ENCODE measurements around the gene LGALS14.
A peak's percentile ranks its signal among the peaks of the same experiment; 100 is the strongest.
"Not testable (repeated sequence)": the region's sequence is repeated elsewhere in the genome, so short reads cannot be mapped to it uniquely, and the experiment has no call there.

Gene LGALS14, protein sequence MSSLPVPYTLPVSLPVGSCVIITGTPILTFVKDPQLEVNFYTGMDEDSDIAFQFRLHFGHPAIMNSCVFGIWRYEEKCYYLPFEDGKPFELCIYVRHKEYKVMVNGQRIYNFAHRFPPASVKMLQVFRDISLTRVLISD

GRCh38 chr19:39704181-39705044 is at the start of gene LGALS14:
TSS of gene LGALS14 (plus strand) at chr19:39704481. CDS start at chr19:39704529, 48 bp downstream.
- no peak for DNase-seq

GRCh38 chr19:39655613-39656012 is 48.7 kb upstream of the LGALS14 start, which contains the start of gene LGALS16:
TSS of gene LGALS16 (plus strand) at chr19:39655913. CDS start at chr19:39655962, 49 bp downstream.
- no peak for DNase-seq

DNA sequence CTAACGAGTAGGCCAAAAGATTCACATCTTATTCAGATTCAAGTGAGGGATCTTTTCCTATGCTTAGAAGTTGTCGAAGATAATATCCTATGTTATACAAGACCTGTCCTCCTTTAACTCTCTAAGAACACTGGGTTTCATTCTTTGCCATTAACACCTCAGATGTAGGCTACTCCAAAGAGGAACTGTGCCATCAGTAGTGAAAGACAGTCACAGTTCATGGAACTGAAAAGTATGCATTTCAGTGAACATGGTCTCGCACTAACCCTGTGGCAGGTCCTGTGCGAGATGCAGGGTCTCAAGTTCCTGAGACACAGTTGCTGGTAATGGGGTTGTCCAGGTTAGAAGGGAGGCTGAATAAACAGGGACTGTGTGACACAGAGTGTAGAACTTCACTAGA is 44.5 kb upstream of the LGALS14 start:
- no peak for DNase-seq

DNA sequence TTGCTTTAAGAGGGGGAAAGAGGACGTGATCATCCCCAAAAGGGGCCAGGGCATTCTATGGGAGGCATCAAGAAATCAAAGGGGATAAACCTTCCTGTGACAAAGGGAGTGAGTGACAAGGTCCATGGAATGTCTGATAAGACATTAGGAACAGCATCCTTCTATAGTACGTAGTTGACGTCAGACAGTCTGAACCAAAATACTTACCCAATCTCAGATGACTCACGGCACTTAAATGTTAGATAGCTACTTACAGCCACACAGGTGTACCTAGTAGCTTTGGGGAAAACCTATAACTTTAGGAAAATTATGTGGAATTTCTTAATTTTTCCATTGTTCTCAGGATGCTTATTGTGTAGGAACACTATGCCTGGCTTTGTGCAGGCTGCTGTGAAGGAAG is 43.6 kb upstream of the LGALS14 start:
- DNase-seq, result no peak

- DNase-seq, result no peak
Observed at GRCh38 chr19:39661565-39661964, 42.7 kb upstream of the LGALS14 start.

DNA sequence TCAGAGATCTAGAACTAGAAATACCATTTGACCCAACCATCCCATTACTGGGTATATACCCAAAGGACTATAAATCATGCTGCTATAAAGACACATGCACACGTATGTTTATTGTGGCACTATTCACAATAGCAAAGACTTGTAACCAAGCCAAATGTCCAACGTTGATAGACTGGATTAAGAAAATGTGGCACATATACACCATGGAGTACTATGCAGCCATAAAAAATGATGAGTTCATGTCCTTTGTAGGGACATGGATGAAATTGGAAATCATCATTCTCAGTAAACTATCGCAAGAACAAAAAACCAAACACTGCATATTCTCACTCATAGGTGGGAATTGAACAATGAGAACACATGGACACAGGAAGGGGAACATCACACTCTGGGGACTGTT is 34.4 kb upstream of the LGALS14 start:
- DNase-seq, result not testable (repeated sequence)

GRCh38 chr19:39670998-39671397 is 33.3 kb upstream of the LGALS14 start:
- DNase-seq, result no peak

GRCh38 chr19:39671739-39672363 is 32.4 kb upstream of the LGALS14 start:
- peak; percentile 49 to 76 for DNase-seq

DNA sequence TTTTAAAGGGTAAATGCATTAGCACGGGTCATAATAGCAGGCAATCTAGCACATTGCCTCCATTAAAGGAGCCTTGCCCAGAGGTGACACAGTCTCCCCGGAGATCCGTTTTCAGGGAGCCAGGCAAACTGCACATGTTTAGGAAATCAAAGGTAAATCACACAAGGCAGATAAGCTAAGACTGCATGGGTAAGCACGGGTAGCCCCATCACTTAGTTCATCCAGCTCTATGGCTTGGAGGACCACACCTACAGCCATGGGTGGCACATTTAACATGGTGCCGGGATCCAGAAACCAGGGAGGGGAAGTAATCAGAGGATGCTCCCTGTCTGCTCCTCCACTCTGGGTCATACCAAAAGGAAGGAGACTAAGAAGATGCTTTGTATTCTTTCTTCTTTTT is 31.8 kb upstream of the LGALS14 start:
- no peak for DNase-seq

DNA sequence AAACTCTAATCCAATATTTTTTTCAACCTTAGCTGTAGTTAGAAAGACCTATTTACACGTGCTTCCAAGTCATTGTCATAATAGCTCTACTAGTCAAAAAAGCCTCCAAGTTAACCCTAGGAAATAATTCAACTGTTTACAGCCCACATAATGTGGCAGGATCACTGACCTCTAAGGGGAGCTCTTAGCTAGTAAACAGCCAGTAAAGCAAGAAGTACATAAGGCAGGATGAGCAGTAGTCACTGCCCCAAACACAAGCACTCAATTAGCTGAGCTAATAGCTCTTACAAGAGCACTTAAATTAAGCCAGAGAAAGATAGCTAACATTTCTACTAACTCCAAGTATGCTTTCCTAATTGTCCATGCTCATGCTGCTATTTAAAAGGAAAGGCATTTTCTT is 30.4 kb upstream of the LGALS14 start:
- not testable (repeated sequence) for DNase-seq

DNA sequence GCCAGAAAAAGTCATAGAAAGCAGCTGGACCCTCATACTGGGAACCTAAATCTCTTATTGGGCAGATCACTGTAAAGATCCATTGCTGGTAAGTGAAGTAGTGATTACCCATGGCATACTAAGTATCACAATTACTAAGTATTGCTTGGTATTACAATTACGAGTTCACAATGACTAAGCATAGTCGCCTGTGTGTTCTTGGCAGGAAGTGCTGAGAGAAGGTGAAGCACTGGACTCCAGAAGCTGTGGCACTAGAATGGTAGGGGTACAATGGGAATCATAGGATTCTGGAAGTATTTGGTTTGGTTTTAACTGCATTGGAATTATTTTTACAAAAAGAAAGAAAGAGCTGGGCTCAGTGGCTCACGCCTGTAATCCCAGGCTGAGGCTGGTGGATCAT is 28.3 kb upstream of the LGALS14 start:
- no peak for DNase-seq

DNA sequence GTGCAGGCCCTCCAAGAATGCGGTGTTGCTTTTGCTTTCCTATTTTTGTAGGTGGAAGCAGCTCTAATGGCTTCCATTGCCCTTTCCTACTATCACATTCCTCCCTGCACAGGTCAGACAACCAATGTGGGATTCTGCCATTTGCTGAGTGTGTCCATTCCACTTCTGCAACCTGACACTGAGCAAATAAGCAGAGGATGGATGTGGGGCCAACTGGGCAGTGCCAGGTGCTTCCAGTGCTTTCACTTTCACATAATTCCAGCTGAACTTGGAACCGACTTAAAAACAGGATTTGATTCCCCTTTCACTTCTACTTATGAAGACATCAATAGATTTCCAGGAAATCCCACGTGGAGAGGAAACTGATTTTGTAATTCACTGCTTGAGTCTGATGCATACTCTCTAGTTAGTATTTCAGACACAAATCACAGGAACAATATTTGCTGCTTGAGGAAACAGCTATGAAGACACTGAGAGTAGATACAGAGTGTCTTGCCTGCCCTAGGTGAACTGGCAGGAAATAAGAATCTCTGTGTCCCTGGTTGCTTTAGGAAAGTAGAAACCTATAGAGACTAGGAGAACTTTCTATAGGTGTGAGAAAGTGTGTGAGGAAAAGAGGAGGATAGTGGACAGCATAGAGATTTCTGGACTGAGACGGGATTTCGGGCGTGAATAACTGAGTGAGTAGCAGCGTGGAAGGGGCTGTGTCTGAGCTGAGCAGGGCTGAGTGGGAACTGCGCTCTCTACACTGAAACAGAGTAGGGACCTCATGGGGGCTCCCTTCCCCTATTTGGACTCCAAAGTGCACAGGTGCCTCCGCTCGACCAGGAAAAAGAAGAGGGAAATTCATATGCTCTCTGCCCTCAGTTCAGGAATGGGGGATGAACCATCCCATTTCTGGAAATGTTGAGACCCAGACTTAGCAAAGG is 26.1 kb upstream of the LGALS14 start:
- peak in 1 of 2 donors; percentile 15 for DNase-seq

DNA sequence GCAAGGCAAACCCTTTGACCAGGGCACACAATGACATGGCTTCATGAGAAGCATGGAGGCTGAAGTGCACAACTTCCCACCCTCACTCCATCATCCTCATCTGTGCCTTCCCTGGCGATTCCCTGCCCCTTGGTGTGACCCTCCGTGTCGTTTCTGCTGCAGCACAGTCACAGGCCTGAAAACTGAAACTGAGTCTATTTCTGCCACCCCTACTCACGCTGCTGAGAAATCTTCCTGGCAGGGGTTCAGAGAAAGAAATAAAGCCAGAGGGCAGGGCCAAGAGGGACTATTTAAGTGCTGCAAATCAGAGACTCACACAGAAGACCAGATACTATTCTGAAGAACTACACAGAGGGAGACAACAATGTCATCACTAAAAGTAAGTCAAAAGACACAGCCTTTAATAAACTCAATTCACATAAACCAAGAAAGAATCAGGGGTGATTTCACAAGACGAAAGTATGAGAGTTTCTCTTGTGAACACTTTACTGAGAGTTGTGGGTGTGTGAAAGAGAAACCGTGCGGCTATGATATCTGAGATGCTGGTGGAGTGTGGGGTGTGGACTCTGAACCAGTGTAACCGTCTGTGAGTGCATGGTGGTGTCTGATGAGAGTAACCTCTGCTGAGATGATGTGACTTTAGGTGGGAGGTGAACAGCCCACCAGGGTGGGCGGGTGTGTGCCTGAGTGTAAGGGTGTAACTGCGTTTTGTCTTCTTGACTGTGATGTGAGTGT is 25.1 kb upstream of the LGALS14 start:
- peak; percentile 4 to 57 for DNase-seq

DNA sequence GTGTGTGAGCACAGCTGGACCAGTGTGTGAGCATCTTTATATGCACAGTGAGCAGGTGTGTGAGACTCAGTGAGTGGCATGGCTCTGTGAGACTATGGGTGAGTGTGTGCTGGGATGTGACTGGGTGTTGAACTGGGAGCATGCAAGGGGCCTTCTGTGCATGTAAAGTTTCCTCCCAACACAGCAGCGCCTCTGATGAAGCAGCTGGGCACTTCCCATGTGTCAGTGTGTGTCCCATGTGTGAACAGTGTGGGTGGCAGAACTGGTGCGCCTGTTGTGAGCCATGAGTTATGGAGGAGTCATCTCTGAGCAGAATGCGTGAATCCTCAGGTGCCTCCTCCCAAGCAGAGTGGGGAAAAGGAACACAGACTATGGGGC is 24.5 kb upstream of the LGALS14 start:
- DNase-seq, result no peak

GRCh38 chr19:39680593-39680992 is 23.7 kb upstream of the LGALS14 start:
- no peak for DNase-seq

DNA sequence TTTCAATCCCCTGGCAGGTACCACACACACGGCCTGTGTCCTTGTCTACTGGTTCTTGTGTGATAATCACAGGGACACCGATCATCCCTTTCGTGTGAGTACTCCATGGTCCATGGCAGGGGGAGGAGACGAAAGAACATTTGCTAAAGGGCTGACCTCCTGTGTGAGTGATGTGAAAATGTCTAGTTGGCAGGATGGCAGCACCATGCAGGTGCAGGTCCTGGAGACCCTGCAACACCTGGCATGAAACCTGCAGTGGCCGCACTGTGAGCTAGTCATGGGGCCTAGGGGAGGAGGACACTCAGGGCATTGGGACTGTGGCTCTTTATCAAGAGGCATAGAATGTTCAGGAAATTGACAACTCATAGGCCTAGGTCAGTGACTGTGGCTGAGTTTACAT is 22.9 kb upstream of the LGALS14 start:
- DNase-seq, result no peak

DNA sequence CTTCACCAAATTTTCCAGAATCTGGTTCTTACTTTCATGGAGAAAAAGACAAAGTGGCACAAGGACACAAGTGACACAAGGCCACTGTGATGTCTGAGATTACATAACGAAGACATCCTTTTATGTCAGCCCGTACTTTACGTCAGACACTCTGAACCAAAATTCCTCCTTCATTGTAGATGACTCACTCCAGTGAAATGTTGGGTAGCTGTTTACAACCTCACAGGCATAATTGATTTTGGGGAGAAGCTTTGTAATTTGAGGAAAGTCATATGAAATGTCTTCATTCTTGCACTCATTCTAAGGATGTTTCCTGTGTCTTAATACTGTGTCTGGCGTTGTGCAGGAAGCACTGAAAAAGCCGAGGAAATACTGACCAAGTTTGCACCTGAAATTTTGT is 20.0 kb upstream of the LGALS14 start:
- no peak for DNase-seq

- DNase-seq, result no peak
Observed at GRCh38 chr19:39686739-39687138, 17.5 kb upstream of the LGALS14 start.

- not testable (repeated sequence) for DNase-seq
Observed at GRCh38 chr19:39688637-39689036, 15.6 kb upstream of the LGALS14 start.

DNA sequence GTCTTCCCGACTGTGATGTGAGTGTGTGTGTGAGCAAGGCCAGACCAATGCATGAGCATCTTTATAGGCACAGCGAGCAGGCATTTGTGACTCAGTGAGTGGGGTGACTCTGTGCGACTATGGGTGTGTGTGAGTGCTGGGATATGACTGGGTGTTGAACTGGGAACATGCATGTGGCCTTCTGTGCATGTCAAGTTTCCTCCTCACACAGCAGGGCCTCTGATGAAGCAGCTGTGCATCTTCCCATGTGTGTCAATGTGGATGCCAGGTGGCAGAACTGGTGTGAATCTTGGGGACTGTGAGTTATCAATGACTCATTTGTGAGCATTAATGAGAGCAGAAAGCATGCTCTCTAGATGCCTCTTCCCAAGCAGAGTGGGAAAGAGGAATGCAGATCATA is 12.1 kb upstream of the LGALS14 start:
- DNase-seq, result no peak

GRCh38 chr19:39692822-39693221 is 11.5 kb upstream of the LGALS14 start:
- DNase-seq, result no peak

DNA sequence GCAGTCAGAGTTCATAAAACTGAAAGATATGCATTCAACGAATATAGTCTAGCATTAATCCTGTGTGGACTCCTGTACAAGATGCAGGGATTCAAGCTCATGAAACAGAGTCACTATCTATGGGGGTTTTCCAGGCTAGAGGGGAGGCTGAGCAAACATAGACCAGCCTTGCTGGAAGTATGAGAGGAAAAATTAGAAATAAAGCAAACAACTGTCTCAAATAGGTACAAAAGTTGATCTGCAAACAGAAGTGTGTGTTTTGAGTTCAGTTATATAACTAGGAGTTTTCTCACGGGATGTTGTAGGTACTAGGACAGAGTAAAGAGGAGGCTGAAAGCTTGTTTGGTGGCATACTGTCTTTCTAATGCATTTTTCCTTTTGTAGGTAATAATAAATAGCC is 8.5 kb upstream of the LGALS14 start:
- no peak for DNase-seq

Data from CD4-positive, alpha-beta T cell treated with Interferon alpha-2 for 1 hour (primary cell).